ENCODE measurements around the gene USP36. TPM values are rescaled to one million over a fixed set of nuclear protein-coding genes. Genes with fewer than 3 reads are reported as not detected.

Gene USP36
- total and polyA plus RNA-seq, 9 of the 15 experiments (the other 6 are each of a cell fraction or from before 2014, with no cell fraction given): 6.4 to 72.8 (median 22.5) TPM

DNA sequence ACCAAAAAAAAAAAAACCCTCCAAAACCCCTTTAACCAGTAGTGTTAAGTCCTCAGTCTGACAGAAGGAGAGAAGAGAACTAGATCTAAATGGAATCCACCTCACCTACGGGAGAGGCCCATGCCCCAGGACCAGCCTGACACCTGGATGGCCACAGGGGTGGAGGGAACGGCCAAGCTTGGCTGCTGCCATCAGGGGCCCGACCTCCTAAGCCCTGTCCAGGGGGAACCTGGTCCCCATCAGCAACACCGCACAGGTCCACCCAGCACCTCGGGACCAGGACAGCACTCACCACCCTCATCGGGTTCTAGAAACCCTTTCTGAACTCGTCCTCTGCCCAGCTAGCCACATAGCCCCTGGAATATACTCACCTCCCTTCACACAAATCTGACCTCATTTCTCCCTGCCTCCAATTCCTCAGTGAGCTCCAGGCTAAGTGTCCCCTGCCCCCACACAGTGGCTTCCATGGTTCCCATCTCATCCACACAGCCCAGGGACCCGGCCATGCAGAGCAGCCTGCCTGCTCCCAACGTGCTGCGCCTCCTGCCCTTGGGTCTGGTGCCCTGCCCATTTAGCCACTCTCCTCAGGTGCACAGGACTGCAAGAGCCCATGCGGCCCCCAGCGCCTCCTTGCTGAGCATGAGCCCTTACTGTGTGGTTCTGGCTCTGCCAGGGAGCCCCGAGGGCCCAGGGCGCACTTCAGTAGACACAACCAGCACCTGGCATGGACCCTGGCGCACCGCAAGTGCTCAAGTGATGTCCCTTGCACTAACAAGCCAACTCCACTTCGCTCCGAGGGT is 40.3 kb downstream of the USP36 start:
- no peak for FAIRE-seq
- no peak overlapping the region for H3K4me2 ChIP-seq (ENCODE audit: insufficient read depth, low read length)
- POLR2A ChIA-PET: interaction anchor here (0.5 to 2.4 kb wide), 7 partner anchors 9 to 1282 kb away, joined by 3 to 12 read pairs (median 4); no protein-coding TSS in a partner anchor
- CTCF ChIA-PET (ENCODE audit: low intra/inter-chr PET ratio): interaction anchor here (0.7 kb wide), 1 partner anchor 23 kb away, joined by 4 read pairs; no protein-coding TSS in a partner anchor
- H3K36me3 ChIP-seq (ENCODE audit: control insufficient read depth, insufficient read depth, low read length): peaks cover 91% of the 10 kb centered on the region
- H3K9me1 ChIP-seq (ENCODE audit: control insufficient read depth, insufficient read depth, low read length): no peaks in the 10 kb centered on the region
- no peaks in the 10 kb centered on the region; a peak in 2 of 5 replicates for H3K4me1 ChIP-seq (replicated peaks in 1 of 2; ENCODE audit: control insufficient read depth in 2 of 2, insufficient read depth in 2 of 2, low read length in 2 of 2)
- no peaks in the 10 kb centered on the region for H3K27me3 ChIP-seq (ENCODE audit: control insufficient read depth in 2 of 2, insufficient read depth in 2 of 2, low read length in 2 of 2)
- no peak overlapping the region for H3K4me3 ChIP-seq
- in situ Hi-C loops (cut with MboI) (no loop called here), intact Hi-C loops (cut with micrococcal nuclease) (no loop called here)
- no TSS peak for BruUV-seq (replicated peaks)
- H3K79me2 ChIP-seq (ENCODE audit: control insufficient read depth, insufficient read depth, low read length): no peaks in the 10 kb centered on the region
- no peak for ATAC-seq
- no peaks in the 10 kb centered on the region for H3K9me3 ChIP-seq (replicated peaks; ENCODE audit: control insufficient read depth, insufficient read depth, low read depth, low read length)
- 89% methylated on average over 13 of the region's 18 CpGs for WGBS (ENCODE audit: insufficient coverage, low coverage, missing lambda C conversion rate)
- no peak overlapping the region for H2AFZ ChIP-seq (ENCODE audit: low read depth, low read length)
- H3K27ac ChIP-seq (ENCODE audit: extremely low read depth, low read depth, low read length): no peak overlapping the region
- TF ChIP-seq ZNF316 (IDR thresholded peaks at IDR 0.05) (no peak), POLR2G (IDR thresholded peaks at IDR 0.05; ENCODE audit: low read depth, low read length) (0 out of 2 replicates have a peak, but pooled peaks have one; percentile 35), CREBBP (IDR thresholded peaks at IDR 0.05; ENCODE audit: low read depth, low read length) (no peak), NFIX (CRISPR knock-in tag; IDR thresholded peaks at IDR 0.05; ENCODE audit: low read depth) (no peak)
- DNase-seq (ENCODE audit: extremely low read depth in 1 of 4, low spot score in 3 of 4): no peak
- H3K9ac ChIP-seq (ENCODE audit: insufficient read depth in 1 of 2, low read depth in 2 of 2, low read length in 2 of 2): no peak overlapping the region
- peaks cover 6% of the 10 kb centered on the region; the same call in 1 of the 2 replicates for H4K20me1 ChIP-seq (replicated peaks; ENCODE audit: control insufficient read depth, insufficient read depth, low read length)

Data from K562 (cell line).